GM18517 (cell line): ENCODE results near the gene C2orf78.

Experiments used
- ATAC-seq: cut with Tn5 transposase; IDR thresholded peaks from one replicate; pipeline ENCODE4 v1.9.1; 2021; ENCODE audit warnings: mild to moderate bottlenecking, moderate library complexity; ENCODE audit not compliant: unreplicated experiment

The C2orf78 gene

DNA sequence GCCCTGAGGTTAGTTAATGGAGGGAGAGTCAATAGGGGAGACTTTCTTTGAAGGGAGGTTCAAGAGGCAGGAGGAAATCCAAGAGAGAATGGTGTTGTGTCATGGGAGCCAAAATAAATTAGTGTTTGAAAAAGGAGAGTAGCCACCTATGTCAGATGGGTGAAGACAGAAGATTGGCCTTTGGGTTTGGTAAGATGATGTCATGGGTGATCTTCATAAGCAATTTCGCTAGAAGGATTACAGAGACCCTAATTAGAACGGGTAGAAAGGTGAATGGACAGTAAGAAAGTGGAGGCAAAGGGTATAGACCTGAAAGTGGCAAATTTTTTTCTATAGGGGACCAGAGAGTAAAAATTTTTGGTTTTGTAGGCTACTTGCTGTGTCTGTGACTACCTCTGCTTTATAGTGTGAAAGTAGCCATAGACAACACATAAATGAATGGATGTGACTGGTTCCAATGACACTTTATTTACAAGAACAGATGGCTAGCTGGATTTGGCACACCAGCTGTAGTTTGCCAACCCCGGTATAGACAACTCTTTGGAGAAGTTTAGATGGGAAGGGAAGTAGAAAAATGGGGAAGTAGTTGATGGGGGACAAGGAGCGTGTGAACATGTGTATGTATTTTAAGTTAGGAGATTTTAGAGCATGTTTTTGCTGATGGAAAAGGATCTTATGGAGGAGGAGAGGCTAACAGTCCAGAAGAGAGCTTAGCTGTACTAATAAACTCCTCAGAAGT lies 54.0 kb downstream of the C2orf78 start:
- no peak for ATAC-seq

DNA sequence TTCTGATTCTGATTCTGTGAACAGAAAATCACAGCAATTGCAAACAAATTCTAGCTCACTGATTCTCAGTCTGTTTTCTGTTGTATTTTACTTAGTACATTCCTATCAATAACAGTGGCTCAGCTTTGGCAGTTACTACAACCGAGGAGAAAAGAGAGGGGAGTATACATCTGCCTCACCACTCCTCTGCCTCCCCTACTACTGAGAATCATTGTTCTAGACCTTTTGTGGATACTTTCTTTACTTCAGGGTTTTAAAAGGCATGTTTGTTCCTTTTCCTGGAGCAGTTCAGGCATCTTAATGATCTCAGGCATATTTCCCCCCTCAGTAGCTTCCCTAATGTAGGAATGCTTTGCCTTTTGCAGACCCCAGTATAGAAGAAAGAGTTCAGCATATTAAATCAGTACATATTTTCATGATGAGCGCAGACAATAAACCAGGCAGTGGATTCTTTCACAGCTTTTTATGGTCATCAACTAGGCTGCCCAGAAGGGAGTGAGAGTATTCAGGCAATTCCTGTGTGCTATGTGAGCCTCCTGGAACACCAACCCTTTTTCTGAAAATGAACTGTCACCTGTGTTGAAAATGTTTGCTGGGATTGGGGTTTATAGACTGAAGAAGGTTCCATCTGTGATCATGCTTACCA lies 55.0 kb downstream of the C2orf78 start:
- ATAC-seq, result no peak

DNA sequence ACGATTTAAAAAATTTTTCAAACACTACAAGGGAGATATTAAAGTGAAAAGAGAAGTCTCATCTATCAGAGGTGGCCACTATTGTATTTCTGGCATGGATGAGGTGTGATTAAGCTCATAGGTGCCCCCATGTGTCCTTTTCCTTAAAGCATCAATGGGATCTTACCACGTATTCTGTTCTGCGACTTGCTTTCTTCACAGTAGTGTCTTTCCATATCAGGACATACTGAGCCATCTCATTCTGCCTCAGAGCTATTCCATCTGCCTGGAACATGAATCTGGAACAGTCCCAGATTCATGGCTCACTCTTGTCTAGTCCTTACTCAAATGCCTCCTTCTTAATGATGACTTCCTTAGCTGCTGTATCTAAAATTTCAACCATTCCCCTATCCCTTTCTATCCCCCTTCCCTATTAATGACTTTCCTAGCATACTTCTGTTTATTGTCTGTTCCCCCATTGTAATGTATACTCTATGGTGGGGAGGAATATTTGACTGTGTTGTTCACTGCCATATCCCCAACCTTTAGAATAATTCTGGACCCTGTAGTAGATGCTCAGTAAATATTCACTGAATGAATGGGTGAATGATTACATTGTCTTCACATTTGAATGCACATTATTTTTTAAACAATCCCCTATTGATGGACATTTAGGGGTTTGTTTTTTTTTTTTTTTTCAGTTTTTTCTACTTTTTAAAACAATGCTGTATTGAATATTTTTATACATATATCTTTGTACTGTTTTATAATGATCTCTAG lies 55.8 kb downstream of the C2orf78 start:
- ATAC-seq, result no peak

DNA sequence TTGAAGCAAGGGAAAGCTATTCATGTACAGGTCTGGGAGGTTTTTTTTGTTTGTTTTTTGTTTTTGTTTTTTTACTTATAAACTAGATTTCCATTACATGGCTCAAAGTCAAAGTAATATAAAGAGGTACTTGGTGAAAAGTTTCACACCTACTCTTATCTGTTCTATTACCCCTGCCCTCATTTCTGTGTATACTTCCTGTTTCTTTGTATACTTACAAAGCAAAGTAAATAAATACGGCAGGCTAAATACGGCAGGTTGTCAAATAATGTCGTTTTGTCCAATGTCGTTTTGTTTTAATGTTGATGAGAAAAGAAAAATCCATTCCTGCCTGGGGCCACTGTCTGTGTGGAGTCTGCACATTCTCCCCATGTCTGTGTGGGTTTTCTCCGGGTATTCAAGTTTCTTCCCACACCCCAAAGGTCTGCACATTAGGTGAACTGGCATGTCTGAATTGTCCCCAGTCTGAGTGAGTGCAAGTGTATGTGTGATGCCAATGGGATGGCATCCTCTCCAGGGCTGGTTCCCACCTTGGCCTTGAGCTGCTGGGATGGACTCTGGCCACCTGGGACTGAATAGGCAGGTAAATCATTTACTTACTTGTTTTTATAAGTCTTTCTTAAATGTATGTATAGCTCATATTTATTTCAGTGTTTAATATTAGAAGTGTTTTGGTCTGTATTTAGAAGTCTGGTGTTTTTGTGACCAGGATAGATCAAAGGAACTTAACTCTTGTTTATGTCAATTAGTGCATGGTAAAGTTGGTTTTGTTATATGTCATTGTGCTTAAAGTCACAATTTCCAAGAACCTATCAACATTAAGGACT lies 58.1 kb downstream of the C2orf78 start:
- ATAC-seq, result no peak

DNA sequence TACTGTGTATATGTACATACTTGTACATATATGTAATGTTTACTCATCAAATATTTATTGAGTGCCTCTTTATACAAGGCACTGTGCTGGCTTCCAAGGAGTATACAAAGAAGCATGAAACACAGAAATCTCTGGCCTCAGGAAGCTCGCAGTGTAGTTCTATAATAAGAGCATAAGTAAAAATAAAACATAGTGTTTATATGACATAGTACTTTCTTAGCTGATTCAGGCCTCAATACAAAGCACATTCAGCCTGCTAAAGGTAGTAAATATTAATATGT lies 58.7 kb downstream of the C2orf78 start:
- ATAC-seq, result no peak

DNA sequence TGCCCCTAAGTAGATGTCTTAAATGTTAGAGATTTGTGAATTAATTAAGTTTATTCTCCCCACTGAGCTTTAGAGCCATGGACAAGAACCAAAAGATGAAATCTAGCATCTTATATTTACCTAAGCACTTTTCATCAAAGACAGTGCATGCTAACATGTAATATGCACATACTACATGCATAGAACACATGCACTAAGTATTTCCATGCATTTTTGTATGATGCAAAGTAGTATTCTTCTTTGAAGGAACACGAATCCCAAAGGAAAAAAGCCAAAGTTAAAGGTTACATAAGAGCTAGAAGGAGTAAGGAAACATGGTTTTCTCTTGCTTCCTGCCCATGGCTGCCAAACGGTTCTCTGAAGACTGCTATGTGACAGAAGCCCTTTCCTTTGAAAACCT lies 60.1 kb downstream of the C2orf78 start:
- no peak for ATAC-seq

DNA sequence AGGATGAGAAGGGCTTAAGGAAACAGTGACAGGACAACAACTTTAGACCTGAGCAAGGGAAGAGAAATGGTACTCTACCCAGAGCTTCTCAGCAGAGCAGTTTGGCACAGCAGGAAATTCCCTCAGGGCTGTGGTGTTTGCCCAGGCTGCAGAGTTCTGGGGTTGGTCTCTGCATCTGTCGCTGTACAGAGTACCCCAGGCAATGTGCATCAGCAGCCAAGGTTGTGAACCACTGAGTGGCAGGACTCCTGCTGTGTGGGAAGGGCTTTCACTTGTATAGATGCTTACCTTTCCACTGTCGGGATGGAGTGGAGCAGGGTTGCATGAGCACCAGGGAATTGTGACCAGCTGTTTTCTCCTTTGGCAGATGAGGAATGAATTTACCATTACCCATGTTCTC lies 66.0 kb downstream of the C2orf78 start:
- no peak for ATAC-seq

DNA sequence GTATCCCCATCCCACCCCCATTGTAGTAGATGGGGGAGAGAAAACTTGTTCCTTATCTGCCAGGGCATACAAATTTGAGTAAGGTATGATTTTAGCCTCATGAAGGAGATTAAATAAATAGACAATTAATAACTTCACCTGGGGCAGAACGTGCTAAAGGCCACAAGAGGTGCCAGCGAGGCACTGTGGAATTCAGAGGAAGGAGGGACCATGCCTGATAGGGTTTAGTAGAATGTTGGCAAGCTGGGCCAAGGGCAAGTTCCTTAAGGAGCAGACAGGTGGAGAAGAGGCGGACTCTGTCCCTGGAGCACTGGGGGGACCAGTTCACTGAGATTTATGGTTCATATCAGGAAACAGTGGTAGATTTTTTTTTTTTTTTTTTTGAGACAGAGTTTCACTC lies 67.3 kb downstream of the C2orf78 start:
- no peak for ATAC-seq

DNA sequence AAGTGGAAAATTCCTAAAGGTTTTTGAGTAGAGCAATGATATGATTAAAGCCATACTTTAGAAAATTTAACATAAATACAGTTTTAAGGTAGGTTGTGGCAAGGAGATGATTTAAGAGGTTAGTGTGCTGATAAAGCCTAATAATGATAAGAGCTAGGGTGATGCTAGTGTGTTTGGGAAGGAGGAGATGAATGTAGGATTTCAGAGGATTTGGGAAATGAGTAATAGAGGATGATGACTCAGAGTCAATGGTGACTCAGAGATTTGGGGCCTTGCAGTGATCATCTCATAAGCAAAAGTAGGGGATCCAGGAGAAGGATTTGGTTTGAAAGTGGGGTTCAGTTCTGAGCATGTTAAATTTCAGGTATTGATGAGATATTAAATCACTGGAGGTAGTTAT lies 68.0 kb downstream of the C2orf78 start:
- no peak for ATAC-seq

DNA sequence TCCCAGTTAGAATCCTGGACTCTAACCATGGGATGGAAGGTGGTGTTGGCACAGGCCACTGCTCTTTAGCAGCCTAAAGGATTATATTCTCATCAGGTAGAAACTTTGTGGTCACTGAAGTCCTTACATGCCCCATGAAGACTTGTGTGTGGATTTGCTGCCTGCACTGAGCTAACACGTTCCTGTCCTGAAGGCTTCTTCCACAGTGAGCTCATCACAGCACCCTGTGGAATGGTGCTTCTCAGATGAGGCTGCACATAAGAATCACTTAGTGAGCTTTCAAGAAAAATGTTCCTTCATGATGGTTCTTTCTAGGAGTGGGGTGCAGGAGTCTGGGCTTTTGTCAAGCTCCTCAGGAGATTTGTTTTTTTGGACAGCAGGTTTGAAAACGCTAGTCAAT lies 71.5 kb downstream of the C2orf78 start:
- no peak for ATAC-seq

DNA sequence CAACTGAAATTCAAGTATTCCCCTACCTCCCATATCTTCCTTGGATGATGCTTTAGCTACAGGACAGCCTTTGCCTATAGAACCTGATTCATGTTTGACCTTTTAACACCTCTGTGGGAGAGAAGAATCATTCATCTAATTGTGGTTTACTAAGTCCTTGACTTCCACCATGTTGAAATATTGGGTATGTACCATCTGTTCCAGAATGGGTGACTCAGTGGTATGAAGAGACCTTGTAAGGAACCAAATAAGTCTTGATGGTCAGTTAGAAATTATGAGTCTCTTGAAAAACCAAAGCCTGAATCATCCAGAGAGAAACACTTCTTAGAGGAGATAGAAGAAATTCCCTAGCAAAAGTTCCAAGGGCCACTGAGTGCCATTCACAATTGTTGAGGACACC lies 72.2 kb downstream of the C2orf78 start:
- ATAC-seq, result no peak

DNA sequence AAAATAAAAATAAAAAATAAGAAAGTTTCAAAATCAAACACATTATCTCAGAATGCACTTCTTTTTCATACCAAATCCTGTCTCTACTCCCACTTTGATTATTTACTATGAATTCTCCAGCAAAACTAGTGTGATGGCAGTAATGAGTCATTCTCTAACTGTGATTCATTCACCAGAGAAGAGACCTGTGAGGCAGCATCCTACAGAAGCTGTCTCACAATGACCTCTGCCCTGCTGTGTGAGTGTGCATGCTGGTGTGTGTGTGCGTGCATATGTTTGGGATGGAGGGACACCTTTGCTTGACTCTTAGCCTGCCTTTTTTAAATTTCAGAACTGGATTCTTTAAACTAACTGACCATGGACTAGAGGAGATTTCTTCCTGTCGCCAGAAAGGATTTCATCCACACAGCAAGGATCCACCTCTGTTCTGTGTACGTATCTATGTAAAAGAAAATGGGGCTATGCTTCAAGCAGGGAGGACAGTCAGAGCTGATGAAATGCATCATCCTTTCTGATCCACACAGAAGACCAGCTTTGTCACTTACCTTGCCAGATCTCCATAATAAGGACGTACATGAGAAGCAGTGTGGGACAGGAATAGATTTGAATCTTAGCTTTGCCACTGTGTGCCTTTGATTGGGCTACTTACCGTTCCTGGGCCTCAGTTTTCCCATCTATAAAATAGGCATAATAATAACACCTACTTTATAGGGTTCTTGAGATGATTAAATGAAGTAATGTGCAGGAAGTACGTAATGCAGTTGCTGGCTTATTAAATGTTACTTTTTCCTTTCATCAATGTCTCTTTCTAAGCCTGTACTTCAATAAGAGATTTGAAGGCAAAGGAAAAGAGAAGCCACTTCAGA lies 76.0 kb downstream of the C2orf78 start:
- ATAC-seq, result no peak

DNA sequence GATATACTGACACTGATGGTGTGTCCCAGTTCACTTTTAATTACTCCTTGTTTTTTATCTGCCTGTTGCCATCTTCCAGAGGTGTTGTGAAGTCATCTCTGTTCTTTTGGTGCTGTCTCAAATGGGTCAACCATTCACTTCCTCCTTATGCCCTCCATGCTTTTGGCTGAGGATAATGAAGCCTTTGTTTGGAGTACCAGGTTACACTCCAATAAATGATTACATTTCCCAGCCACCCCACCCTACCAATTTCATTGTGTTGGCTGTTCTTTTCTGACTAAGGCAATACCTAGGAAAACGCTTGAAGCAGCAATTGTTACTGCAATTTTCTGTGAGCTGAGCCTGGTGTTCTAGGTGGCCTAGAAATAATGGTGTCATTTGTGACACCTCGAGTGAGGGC lies 79.0 kb downstream of the C2orf78 start:
- no peak for ATAC-seq
